AG08396 (cell line): ENCODE measurements around the gene OR1J2.

Source experiments
- DNase-seq: peaks from one replicate; pipeline ENCODE4 v3.0.0; 2012; ENCODE audit warnings: low spot score, mixed read lengths

The OR1J2 gene

DNA sequence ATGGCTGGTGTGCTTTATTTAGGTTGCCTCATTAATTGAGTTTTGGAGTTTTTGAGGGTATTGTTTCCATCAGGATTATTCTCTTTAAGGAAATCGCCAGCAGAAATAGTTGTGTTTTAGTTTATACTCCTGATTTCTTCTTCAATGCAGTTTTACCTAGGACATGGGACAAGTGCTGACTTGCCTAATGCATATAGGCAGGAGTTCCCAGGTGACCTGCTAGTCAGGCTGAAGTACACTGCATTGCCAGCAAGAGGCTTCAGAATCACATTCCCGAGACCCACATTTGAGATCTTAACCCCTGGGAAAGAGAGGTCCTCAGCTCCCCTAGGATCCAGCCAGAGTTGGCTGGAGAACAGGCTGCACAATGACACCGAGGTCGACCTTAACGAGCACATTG lies 40.8 kb downstream of the OR1J2 start:
- DNase-seq = no peak

DNA sequence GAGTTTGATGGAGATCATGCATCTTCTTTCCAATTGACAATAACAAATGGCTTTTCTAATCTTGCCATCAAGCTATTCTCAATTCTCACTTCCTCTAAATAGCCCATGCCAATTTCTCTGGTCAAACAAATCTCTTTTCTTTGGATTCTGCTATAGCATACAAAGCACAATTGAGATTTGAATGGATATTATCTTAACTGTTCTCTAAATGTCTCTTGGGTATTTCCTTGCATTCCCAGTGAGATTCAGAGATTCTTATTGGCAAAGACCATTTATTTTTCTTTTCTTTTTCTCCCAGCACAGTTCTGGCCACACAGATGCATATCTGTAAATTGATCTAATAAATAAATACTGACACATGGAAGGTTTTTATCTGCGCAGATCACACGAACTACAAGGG lies 42.2 kb downstream of the OR1J2 start, which contains the start of gene OR1N2:
Gene OR1N2 (plus strand): TSS at position 301 of the 400 bp plus-strand sequence. CDS start 100 bp downstream, outside the sequence.
- DNase-seq = no peak
